Muscle of leg (tissue), 11 donors: ENCODE measurements around the gene YAF2. TPM values are rescaled to one million over a fixed set of nuclear protein-coding genes. Genes with fewer than 3 reads are reported as not detected.

ENCODE experiments used
- DNase-seq: peaks from one replicate; pipeline ENCODE4 v3.0.0; 2013
- H3K27ac ChIP-seq: one replicate; pipeline ENCODE4 v1.5.1; 2013; ENCODE audit warnings: mild to moderate bottlenecking, low read length, control low read depth
- H3K27me3 ChIP-seq: one replicate; pipeline ENCODE4 v1.6.1; 2013; ENCODE audit warnings: low read length; ENCODE audit not compliant: control insufficient read depth, insufficient read depth
- H3K36me3 ChIP-seq: one replicate; pipeline ENCODE4 v1.6.1; 2013; ENCODE audit warnings: low read length; ENCODE audit not compliant: control insufficient read depth, insufficient read depth
- H3K4me1 ChIP-seq: one replicate; pipeline ENCODE4 v1.6.1; 2013; ENCODE audit warnings: low read length; ENCODE audit not compliant: control insufficient read depth, insufficient read depth
- H3K4me3 ChIP-seq: one replicate; pipeline ENCODE4 v1.5.1; 2013; ENCODE audit warnings: low read length, control low read depth
- H3K9me3 ChIP-seq: replicated peaks from 2 replicates; pipeline ENCODE4 v1.6.1; 2013; ENCODE audit warnings: low read depth, low read length; ENCODE audit not compliant: control insufficient read depth
- WGBS: methylation state at CpG from one replicate; pipeline ENCODE4 v1.1.5; 2013; ENCODE audit warnings: missing lambda C conversion rate; ENCODE audit not compliant: insufficient coverage; 5-methylcytosine and 5-hydroxymethylcytosine counted together
- polyA plus RNA-seq, 8 donors: library from polyadenylated mRNA; unstranded; fragments of 120-200 nt; gene quantifications; one replicate each; pipeline versions ENCODE4 v1.2.1 to v1.2.3, GENCODE V29; 2013; ENCODE audit warnings: inconsistent platforms in 1 of 8, low replicate concordance in 1 of 8; ENCODE audit not compliant: insufficient read length in 8 of 8, insufficient read depth in 1 of 8
- total RNA-seq: library from RNA; stranded (reverse); fragments of 120-200 nt; gene quantifications from one replicate; pipeline ENCODE4 v1.2.4, GENCODE V29; 2013

Gene YAF2
- total and polyA plus RNA-seq, 9 donors: 21.7 to 33.2 (median 25.1) TPM

GRCh38 chr12:42278128-42278510 is 40.1 kb upstream of the YAF2 start:
- no peak for DNase-seq
- H3K27ac ChIP-seq: no peak overlapping the region
- no peaks in the 10 kb centered on the region for H3K36me3 ChIP-seq
- H3K4me3 ChIP-seq: no peak overlapping the region
- no peaks in the 10 kb centered on the region for H3K9me3 ChIP-seq
- H3K27me3 ChIP-seq: no peaks in the 10 kb centered on the region
- no peaks in the 10 kb centered on the region for H3K4me1 ChIP-seq

GRCh38 chr12:42277396-42278127 is 39.5 kb upstream of the YAF2 start:
- DNase-seq: peak; percentile 83
- Histone ChIP-seq H3K27ac (no peak overlapping the region), H3K36me3 (no peaks in the 10 kb centered on the region), H3K9me3 (peaks cover 2% of the 10 kb centered on the region), H3K27me3 (no peaks in the 10 kb centered on the region), H3K4me1 (no peaks in the 10 kb centered on the region), H3K4me3 (no peak overlapping the region)
- 63% methylated on average over 1 of the region's 6 CpGs for whole genome bisulfite sequencing

GRCh38 chr12:42275499-42275898 is 37.5 kb upstream of the YAF2 start:
- Histone ChIP-seq H3K4me1 (no peaks in the 10 kb centered on the region), H3K4me3 (no peak overlapping the region), H3K36me3 (no peaks in the 10 kb centered on the region), H3K27ac (no peak overlapping the region), H3K27me3 (no peaks in the 10 kb centered on the region), H3K9me3 (peaks cover 2% of the 10 kb centered on the region)
- DNase-seq: no peak
- WGBS: 71% methylated on average over 1 of the region's 4 CpGs

- WGBS: 97% methylated on average over 20 of the region's 21 CpGs
- no peak for DNase-seq
Observed at GRCh38 chr12:42273706-42274105, 35.7 kb upstream of the YAF2 start.

GRCh38 chr12:42270596-42270995 is 32.5 kb upstream of the YAF2 start:
- Histone ChIP-seq H3K36me3 (no peaks in the 10 kb centered on the region), H3K4me1 (peaks cover 6% of the 10 kb centered on the region), H3K27ac (no peak overlapping the region), H3K27me3 (no peaks in the 10 kb centered on the region), H3K4me3 (no peak overlapping the region), H3K9me3 (peaks cover 2% of the 10 kb centered on the region)
- DNase-seq: no peak
- WGBS: 77% methylated on average over 2 of the region's 4 CpGs

More at GRCh38 chr12:42273706-42274105, 35.7 kb upstream of the YAF2 start:
- Histone ChIP-seq H3K27me3 (no peaks in the 10 kb centered on the region), H3K36me3 (no peaks in the 10 kb centered on the region), H3K27ac (no peak overlapping the region), H3K4me1 (no peaks in the 10 kb centered on the region), H3K9me3 (peaks cover 2% of the 10 kb centered on the region), H3K4me3 (no peak overlapping the region)

GRCh38 chr12:42267413-42268190 is 29.6 kb upstream of the YAF2 start:
- Histone ChIP-seq H3K27ac (peak overlapping the region; percentile 40), H3K4me1 (peaks cover 6% of the 10 kb centered on the region), H3K9me3 (no peaks in the 10 kb centered on the region), H3K4me3 (no peak overlapping the region), H3K27me3 (no peaks in the 10 kb centered on the region), H3K36me3 (no peaks in the 10 kb centered on the region)
- peak; percentile 25 for DNase-seq
- 54% methylated on average over 8 of the region's 15 CpGs for WGBS

GRCh38 chr12:42266579-42267230 is 28.7 kb upstream of the YAF2 start:
- no peak overlapping the region for H3K4me3 ChIP-seq
- no peaks in the 10 kb centered on the region for H3K36me3 ChIP-seq
- DNase-seq: no peak
- no peaks in the 10 kb centered on the region for H3K9me3 ChIP-seq
- H3K27me3 ChIP-seq: no peaks in the 10 kb centered on the region
- no peak overlapping the region for H3K27ac ChIP-seq
- WGBS: 93% methylated on average over 13 of the region's 17 CpGs
- H3K4me1 ChIP-seq: peaks cover 6% of the 10 kb centered on the region

GRCh38 chr12:42262271-42262670 is 24.2 kb upstream of the YAF2 start:
- H3K4me1 ChIP-seq: no peaks in the 10 kb centered on the region
- no peaks in the 10 kb centered on the region for H3K36me3 ChIP-seq
- H3K27me3 ChIP-seq: no peaks in the 10 kb centered on the region
- no CpG with 5 or more reads among the region's 2 CpGs for WGBS
- H3K9me3 ChIP-seq: no peaks in the 10 kb centered on the region
- no peak overlapping the region for H3K4me3 ChIP-seq
- H3K27ac ChIP-seq: no peak overlapping the region
- no peak for DNase-seq

GRCh38 chr12:42261708-42262107 is 23.7 kb upstream of the YAF2 start:
- Histone ChIP-seq H3K36me3 (no peaks in the 10 kb centered on the region), H3K9me3 (no peaks in the 10 kb centered on the region), H3K27ac (no peak overlapping the region), H3K4me3 (no peak overlapping the region), H3K27me3 (no peaks in the 10 kb centered on the region), H3K4me1 (no peaks in the 10 kb centered on the region)
- no CpG with 5 or more reads among the region's 4 CpGs for WGBS
- no peak for DNase-seq

GRCh38 chr12:42260518-42260917 is 22.5 kb upstream of the YAF2 start:
- Histone ChIP-seq H3K27ac (no peak overlapping the region), H3K4me3 (no peak overlapping the region), H3K27me3 (no peaks in the 10 kb centered on the region), H3K9me3 (no peaks in the 10 kb centered on the region), H3K36me3 (no peaks in the 10 kb centered on the region), H3K4me1 (no peaks in the 10 kb centered on the region)
- WGBS: 83% methylated on average over 2 of the region's 6 CpGs
- DNase-seq: no peak
